ENCODE data around the gene SCN8A.

The SCN8A gene

GRCh38 chr12:51766067-51766676 lies 175.1 kb downstream of the SCN8A start:
- no peak overlapping the region for H3K27ac ChIP-seq
- H3K4me3 ChIP-seq (IDR thresholded peaks at IDR 0.05; ENCODE audit: insufficient read depth, low read depth, low read length): no peak overlapping the region
- TF ChIP-seq CTCF (conservative IDR thresholded peaks at IDR 0.05; ENCODE audit: low read depth, low read length): no peak
- H3K36me3 ChIP-seq (ENCODE audit: insufficient read depth): no peaks in the 10 kb centered on the region
- no peaks in the 10 kb centered on the region for H3K4me1 ChIP-seq (ENCODE audit: low read depth, poor library complexity, severe bottlenecking)
- H2AFZ ChIP-seq (ENCODE audit: low read depth): no peak overlapping the region
- no peaks in the 10 kb centered on the region for H3K79me2 ChIP-seq (ENCODE audit: insufficient read depth, low read depth)
- no peaks in the 10 kb centered on the region for H3K27me3 ChIP-seq (ENCODE audit: insufficient read depth, low read depth)
- H3K4me2 ChIP-seq: no peak overlapping the region
- no peak overlapping the region for H3K9ac ChIP-seq
- no peaks in the 10 kb centered on the region for H4K20me1 ChIP-seq (ENCODE audit: insufficient read depth)

GRCh38 chr12:51771008-51771407 lies 180.0 kb downstream of the SCN8A start:
- H3K4me1 ChIP-seq (ENCODE audit: low read depth, poor library complexity, severe bottlenecking): no peaks in the 10 kb centered on the region
- no peaks in the 10 kb centered on the region for H4K20me1 ChIP-seq (ENCODE audit: insufficient read depth)
- no peaks in the 10 kb centered on the region for H3K36me3 ChIP-seq (ENCODE audit: insufficient read depth)
- no peak for TF ChIP-seq CTCF (conservative IDR thresholded peaks at IDR 0.05; ENCODE audit: low read depth, low read length)
- no peak overlapping the region for H3K27ac ChIP-seq
- H3K79me2 ChIP-seq (ENCODE audit: insufficient read depth, low read depth): no peaks in the 10 kb centered on the region
- H3K27me3 ChIP-seq (ENCODE audit: insufficient read depth, low read depth): no peaks in the 10 kb centered on the region
- no peak overlapping the region for H3K4me2 ChIP-seq
- no peak overlapping the region for H2AFZ ChIP-seq (ENCODE audit: low read depth)
- H3K4me3 ChIP-seq (IDR thresholded peaks at IDR 0.05; ENCODE audit: insufficient read depth, low read depth, low read length): no peak overlapping the region
- no peak overlapping the region for H3K9ac ChIP-seq

- no peak overlapping the region for H3K27ac ChIP-seq
- no peaks in the 10 kb centered on the region for H3K4me1 ChIP-seq (ENCODE audit: low read depth, poor library complexity, severe bottlenecking)
- no peak for TF ChIP-seq CTCF (conservative IDR thresholded peaks at IDR 0.05; ENCODE audit: low read depth, low read length)
- no peaks in the 10 kb centered on the region for H4K20me1 ChIP-seq (ENCODE audit: insufficient read depth)
- H2AFZ ChIP-seq (ENCODE audit: low read depth): no peak overlapping the region
- H3K4me2 ChIP-seq: no peak overlapping the region
- no peak overlapping the region for H3K9ac ChIP-seq
- no peaks in the 10 kb centered on the region for H3K27me3 ChIP-seq (ENCODE audit: insufficient read depth, low read depth)
- H3K4me3 ChIP-seq (IDR thresholded peaks at IDR 0.05; ENCODE audit: insufficient read depth, low read depth, low read length): no peak overlapping the region
- no peaks in the 10 kb centered on the region for H3K79me2 ChIP-seq (ENCODE audit: insufficient read depth, low read depth)
- no peaks in the 10 kb centered on the region for H3K36me3 ChIP-seq (ENCODE audit: insufficient read depth)
Measured at GRCh38 chr12:51773145-51773869, 182.3 kb downstream of the SCN8A start.

- no peaks in the 10 kb centered on the region for H3K4me1 ChIP-seq (ENCODE audit: low read depth, poor library complexity, severe bottlenecking)
- no peak overlapping the region for H3K9ac ChIP-seq
- no peak overlapping the region for H3K27ac ChIP-seq
- no peak overlapping the region for H3K4me2 ChIP-seq
- no peaks in the 10 kb centered on the region for H3K27me3 ChIP-seq (ENCODE audit: insufficient read depth, low read depth)
- H3K36me3 ChIP-seq (ENCODE audit: insufficient read depth): no peaks in the 10 kb centered on the region
- H3K4me3 ChIP-seq (IDR thresholded peaks at IDR 0.05; ENCODE audit: insufficient read depth, low read depth, low read length): no peak overlapping the region
- H4K20me1 ChIP-seq (ENCODE audit: insufficient read depth): no peaks in the 10 kb centered on the region
- no peak overlapping the region for H2AFZ ChIP-seq (ENCODE audit: low read depth)
- H3K79me2 ChIP-seq (ENCODE audit: insufficient read depth, low read depth): no peaks in the 10 kb centered on the region
- TF ChIP-seq CTCF (conservative IDR thresholded peaks at IDR 0.05; ENCODE audit: low read depth, low read length): no peak
Measured at GRCh38 chr12:51774933-51775332, 183.9 kb downstream of the SCN8A start.
